Liver (tissue), 9 donors: ENCODE data around the gene SAMD8. TPM values are rescaled to one million over a fixed set of nuclear protein-coding genes. Genes with fewer than 3 reads are reported as not detected.

Experiments
- DNase-seq: peaks from one replicate; pipeline ENCODE4 v3.0.0-alpha.2; 2017; ENCODE audit warnings: low spot score
- H3K27ac ChIP-seq, 2 donors: one replicate each; pipeline ENCODE4 v1.7.0; 2013; ENCODE audit warnings: inconsistent platforms in 2 of 2, low read length in 2 of 2, control low read depth in 1 of 2, low read depth in 1 of 2, mild to moderate bottlenecking in 1 of 2
- H3K27me3 ChIP-seq, 4 donors: one replicate each; pipeline versions ENCODE4 v1.6.1 to v1.7.0; 2013; ENCODE audit warnings: low read length in 3 of 4, inconsistent platforms in 1 of 4, mild to moderate bottlenecking in 1 of 4, moderate library complexity in 1 of 4; ENCODE audit not compliant: control insufficient read depth in 4 of 4, insufficient read depth in 4 of 4
- H3K36me3 ChIP-seq, 4 donors: one replicate each; pipeline versions ENCODE4 v1.6.1 to v1.7.0; 2013; ENCODE audit warnings: low read length in 3 of 4, mild to moderate bottlenecking in 3 of 4, low read depth in 1 of 4, moderate library complexity in 1 of 4; ENCODE audit not compliant: control insufficient read depth in 4 of 4, insufficient read depth in 3 of 4
- H3K4me1 ChIP-seq, 4 donors: one replicate each; pipeline versions ENCODE4 v1.6.1 to v1.7.0; 2013; ENCODE audit warnings: low read length in 3 of 4, mild to moderate bottlenecking in 3 of 4, moderate library complexity in 1 of 4; ENCODE audit not compliant: control insufficient read depth in 4 of 4, insufficient read depth in 4 of 4
- H3K4me3 ChIP-seq, 3 donors: one replicate each; pipeline versions ENCODE4 v1.6.1 to v1.7.0; 2013; ENCODE audit warnings: low read length in 3 of 3, control low read depth in 1 of 3, low read depth in 1 of 3, mild to moderate bottlenecking in 1 of 3
- H3K9ac ChIP-seq, 2 donors: one replicate each; pipeline ENCODE4 v1.7.0; 2013; ENCODE audit warnings: low read length in 2 of 2, mild to moderate bottlenecking in 2 of 2, moderate library complexity in 2 of 2, control low read depth in 1 of 2, low read depth in 1 of 2
- H3K9me3 ChIP-seq, 4 donors: one replicate each; pipeline versions ENCODE4 v1.6.1 to v1.7.0; 2013; ENCODE audit warnings: low read length in 3 of 4; ENCODE audit not compliant: control insufficient read depth in 4 of 4
- EGR1 ChIP-seq, 2 donors: IDR thresholded peaks; 2 replicates each; pipeline ENCODE4 v1.6.1; 2016 to 2018; ENCODE audit warnings: antibody characterized with exemption in 2 of 2, low read depth in 2 of 2
- FOXA2 ChIP-seq: IDR thresholded peaks from 2 replicates; pipeline ENCODE4 v1.6.1; 2016; ENCODE audit warnings: antibody characterized with exemption
- GABPA ChIP-seq, 2 donors: IDR thresholded peaks in 1 of 2; conservative IDR thresholded peaks in 1 of 2; 2 replicates each; pipeline ENCODE4 v1.6.1; 2016; ENCODE audit warnings: antibody characterized with exemption in 2 of 2, mild to moderate bottlenecking in 1 of 2, moderate library complexity in 1 of 2
- HNF4A ChIP-seq, 2 donors: conservative IDR thresholded peaks; 2 replicates each; pipeline ENCODE4 v1.6.1; 2016; ENCODE audit warnings: antibody characterized with exemption in 2 of 2, mild to moderate bottlenecking in 2 of 2
- JUND ChIP-seq, 2 donors: IDR thresholded peaks; 2 replicates each; pipeline ENCODE4 v1.6.1; 2016; ENCODE audit warnings: antibody characterized with exemption in 2 of 2
- RAD21 ChIP-seq, 2 donors: IDR thresholded peaks; 2 replicates each; pipeline ENCODE4 v1.6.1; 2016; ENCODE audit warnings: antibody characterized with exemption in 2 of 2, mild to moderate bottlenecking in 2 of 2
- REST ChIP-seq: IDR thresholded peaks from 2 replicates; pipeline ENCODE4 v1.6.1; 2016; ENCODE audit warnings: antibody characterized with exemption, mild to moderate bottlenecking
- RXRA ChIP-seq, 2 donors: IDR thresholded peaks; 2 replicates each; pipeline ENCODE4 v1.6.1; 2017 to 2018; ENCODE audit warnings: antibody characterized with exemption in 2 of 2, mild to moderate bottlenecking in 1 of 2
- SP1 ChIP-seq: IDR thresholded peaks from 2 replicates; pipeline ENCODE4 v1.6.1; 2018; ENCODE audit warnings: antibody characterized with exemption, mild to moderate bottlenecking
- TAF1 ChIP-seq: conservative IDR thresholded peaks from 2 replicates; pipeline ENCODE4 v1.6.1; 2016; ENCODE audit warnings: antibody characterized with exemption, mild to moderate bottlenecking
- ZBTB33 ChIP-seq: IDR thresholded peaks from 2 replicates; pipeline ENCODE4 v1.6.1; 2016; ENCODE audit warnings: antibody characterized with exemption
- whole genome bisulfite sequencing: extraction: QIAGEN DNeasy Blood & Tissue Kit; methylation state at CpG from one replicate; pipeline ENCODE4 v1.1.7; 2013; 5-methylcytosine and 5-hydroxymethylcytosine counted together
- polyA plus RNA-seq, 2 donors: library from polyadenylated mRNA; stranded (reverse) in 1 of 2; unstranded in 1 of 2; fragments of 200-250 nt in 1 of 2; fragments of >200 nt in 1 of 2; fragmentation: Nextera tagmentation in 1 of 2; extraction: Ambion mirVana in 1 of 2; gene quantifications; one replicate each; pipeline versions ENCODE4 v1.2.1 to v1.2.3, GENCODE V29; 2013 to 2015
- total RNA-seq, 2 donors: library from RNA; depleted of rRNA; stranded (reverse); fragments of >200 nt; gene quantifications; one replicate each; pipeline ENCODE4 v1.2.3, GENCODE V29; 2014
- TF ChIP-seq, protein P1 (sequence below): fragments of 150-350 bp; IDR thresholded peaks from 2 replicates; pipeline ENCODE4 v1.5.1; 2017; ENCODE audit warnings: improper control_type of control experiment, low read depth, low read length; ENCODE audit not compliant: missing input control
- TF ChIP-seq, protein P2 (sequence below): IDR thresholded peaks from 2 replicates; pipeline ENCODE4 v1.6.1; 2016; ENCODE audit warnings: antibody characterized with exemption
- donor health status: healthy.
- donor health status: healthy.
- donor health status: healthy.
- donor health status: healthy.
- donor health status: healthy.

SAMD8 gene
- total and polyA plus RNA-seq, 4 donors: 2.8 to 10.3 (median 4.1) TPM

DNA sequence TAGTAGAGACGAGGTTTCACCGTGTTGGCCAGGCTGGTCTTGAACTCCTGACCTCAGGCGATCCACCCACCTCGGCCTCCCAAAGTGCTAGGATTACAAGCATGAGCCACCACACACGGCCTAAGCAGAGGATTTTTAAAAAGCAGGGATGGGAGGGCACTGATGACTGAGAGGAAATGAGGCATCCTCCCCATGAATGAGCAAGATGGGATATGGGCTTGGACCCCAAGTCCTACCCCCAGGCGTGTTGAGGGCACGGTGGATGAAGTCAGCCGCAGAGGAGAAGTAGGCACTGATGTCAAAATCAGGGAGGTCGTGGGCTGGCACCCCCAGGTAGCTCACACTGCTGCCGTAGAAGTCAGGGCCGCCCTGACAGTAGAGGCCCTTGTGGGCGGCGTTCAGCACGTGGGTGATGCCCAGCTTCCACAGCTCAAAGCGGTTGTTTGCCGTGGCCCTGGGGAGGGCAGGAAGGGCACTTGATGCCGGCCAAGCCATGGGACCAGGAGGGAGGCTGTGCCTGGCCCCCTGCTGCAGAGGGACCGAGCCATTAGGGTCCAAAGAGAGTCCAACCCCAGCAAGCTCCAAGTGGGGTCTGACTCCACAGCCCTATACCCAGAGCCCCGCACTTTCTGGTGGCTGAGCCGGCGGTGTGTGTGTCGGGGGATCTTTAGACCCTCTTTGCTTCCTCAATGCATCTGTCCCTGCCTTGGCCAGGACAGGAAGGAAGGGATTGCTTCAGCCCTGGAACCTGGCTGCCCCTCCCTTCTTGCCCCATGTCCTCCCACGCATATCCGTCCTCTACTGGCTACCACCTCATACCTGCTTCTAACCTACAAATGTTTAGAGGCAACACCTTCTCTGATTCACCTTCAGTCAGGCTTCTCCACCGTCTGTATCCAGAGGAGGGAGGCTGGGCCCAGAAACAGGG lies 3.4 kb upstream of the SAMD8 start:
- H3K27ac ChIP-seq: no peak overlapping the region
- 88% methylated on average over 25 of the region's 25 CpGs for WGBS
- TF ChIP-seq HNF4A (conservative IDR thresholded peaks at IDR 0.05) (no peak), ZBTB33 (no peak), SP1 (no peak), TAF1 (no peak), GABPA (IDR thresholded peaks at IDR 0.05 in 1 of 2, conservative IDR thresholded peaks at IDR 0.05 in 1 of 2) (no peak), JUND (IDR thresholded peaks at IDR 0.05) (no peak), EGR1 (IDR thresholded peaks at IDR 0.05; ENCODE audit: low read depth in 2 of 2) (no peak), RAD21 (IDR thresholded peaks at IDR 0.05) (no peak), FOXA2 (no peak), RXRA (IDR thresholded peaks at IDR 0.05) (no peak), REST (no peak)
- TF ChIP-seq, protein P1, sequence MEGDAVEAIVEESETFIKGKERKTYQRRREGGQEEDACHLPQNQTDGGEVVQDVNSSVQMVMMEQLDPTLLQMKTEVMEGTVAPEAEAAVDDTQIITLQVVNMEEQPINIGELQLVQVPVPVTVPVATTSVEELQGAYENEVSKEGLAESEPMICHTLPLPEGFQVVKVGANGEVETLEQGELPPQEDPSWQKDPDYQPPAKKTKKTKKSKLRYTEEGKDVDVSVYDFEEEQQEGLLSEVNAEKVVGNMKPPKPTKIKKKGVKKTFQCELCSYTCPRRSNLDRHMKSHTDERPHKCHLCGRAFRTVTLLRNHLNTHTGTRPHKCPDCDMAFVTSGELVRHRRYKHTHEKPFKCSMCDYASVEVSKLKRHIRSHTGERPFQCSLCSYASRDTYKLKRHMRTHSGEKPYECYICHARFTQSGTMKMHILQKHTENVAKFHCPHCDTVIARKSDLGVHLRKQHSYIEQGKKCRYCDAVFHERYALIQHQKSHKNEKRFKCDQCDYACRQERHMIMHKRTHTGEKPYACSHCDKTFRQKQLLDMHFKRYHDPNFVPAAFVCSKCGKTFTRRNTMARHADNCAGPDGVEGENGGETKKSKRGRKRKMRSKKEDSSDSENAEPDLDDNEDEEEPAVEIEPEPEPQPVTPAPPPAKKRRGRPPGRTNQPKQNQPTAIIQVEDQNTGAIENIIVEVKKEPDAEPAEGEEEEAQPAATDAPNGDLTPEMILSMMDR: no peak
- TF ChIP-seq, protein P2, sequence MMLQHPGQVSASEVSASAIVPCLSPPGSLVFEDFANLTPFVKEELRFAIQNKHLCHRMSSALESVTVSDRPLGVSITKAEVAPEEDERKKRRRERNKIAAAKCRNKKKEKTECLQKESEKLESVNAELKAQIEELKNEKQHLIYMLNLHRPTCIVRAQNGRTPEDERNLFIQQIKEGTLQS: no peak
- H3K9ac ChIP-seq: no peak overlapping the region
- no peak overlapping the region for H3K4me3 ChIP-seq
- no peaks in the 10 kb centered on the region for H3K9me3 ChIP-seq
- H3K4me1 ChIP-seq: peaks cover 2 to 9% (median 3%) of the 10 kb centered on the region in 4 donors
- no peak for DNase-seq
- no peaks in the 10 kb centered on the region for H3K36me3 ChIP-seq
- H3K27me3 ChIP-seq: no peaks in the 10 kb centered on the region
